Loucy (cell line): ENCODE data around the gene GJC1.
"Not testable (repeated sequence)": the region's sequence is repeated elsewhere in the genome, so short reads cannot be mapped to it uniquely, and the experiment has no call there.

Source experiments
- CTCF ChIP-seq: fragments of 200-600 bp; sonication (generic); conservative IDR thresholded peaks from 2 replicates; pipeline ENCODE4 v1.5.1; 2014; ENCODE audit warnings: mild to moderate bottlenecking, antibody characterized with exemption, low read length
- EZH2phosphoT487 ChIP-seq: fragments of 200-600 bp; IDR thresholded peaks from 2 replicates; pipeline ENCODE4 v1.6.1; 2018; ENCODE audit warnings: antibody characterized with exemption, mild to moderate bottlenecking, moderate library complexity, borderline replicate concordance

DNA sequence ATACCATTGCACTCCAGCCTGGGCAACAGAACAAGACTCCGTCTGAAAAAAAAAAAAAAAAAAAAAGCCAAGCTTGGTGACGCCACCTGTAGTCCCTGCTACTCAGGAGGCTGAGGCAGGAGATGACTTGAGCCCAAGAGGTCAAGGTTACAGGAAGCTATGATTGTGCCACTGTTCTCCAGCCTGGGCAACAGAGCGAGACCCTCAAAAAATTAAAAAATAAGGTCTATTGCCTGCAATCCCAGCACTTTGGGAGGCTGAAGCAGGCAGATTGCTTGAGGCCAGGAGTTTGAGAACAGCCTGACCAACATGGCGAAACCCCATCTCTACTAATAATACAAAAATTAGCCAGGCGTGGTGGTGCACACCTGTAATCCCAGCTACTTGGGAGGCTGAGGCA is 74.9 kb downstream of the GJC1 start:
- not testable (repeated sequence) for TF ChIP-seq EZH2phosphoT487, CTCF
